SJSA1 (cell line): Measurements from ENCODE around the gene ESRRB. TPM values are rescaled to one million over a fixed set of nuclear protein-coding genes. Genes with fewer than 3 reads are reported as not detected.

Experiments used
- DNase-seq, 2 experiments: peaks; one replicate each; pipeline ENCODE4 v3.0.0-alpha.2; 2015 to 2020; ENCODE audit warnings: low spot score in 2 of 2, low read depth in 1 of 2
- H3K27ac ChIP-seq: fragments of 250-450 bp; sonication (Bioruptor Pico); 2 replicates; pipeline ENCODE4 v1.5.1; 2020; ENCODE audit warnings: mild to moderate bottlenecking, moderate library complexity
- H3K27me3 ChIP-seq: fragments of 250-450 bp; sonication (Bioruptor Pico); replicated peaks from 2 replicates; pipeline ENCODE4 v1.5.1; 2020; ENCODE audit warnings: mild to moderate bottlenecking, moderate library complexity
- H3K36me3 ChIP-seq: fragments of 250-450 bp; sonication (Bioruptor Pico); 2 replicates; pipeline ENCODE4 v1.5.1; 2020; ENCODE audit warnings: mild to moderate bottlenecking
- H3K4me1 ChIP-seq: fragments of 250-450 bp; sonication (Bioruptor Pico); replicated peaks from 2 replicates; pipeline ENCODE4 v1.6.1; 2021; ENCODE audit warnings: mild to moderate bottlenecking
- H3K4me3 ChIP-seq: fragments of 250-450 bp; sonication (Bioruptor Pico); 2 replicates; pipeline ENCODE4 v1.5.1; 2020; ENCODE audit warnings: mild to moderate bottlenecking
- H3K9me3 ChIP-seq: fragments of 250-450 bp; sonication (Bioruptor Pico); replicated peaks from 2 replicates; pipeline ENCODE4 v1.5.1; 2020; ENCODE audit warnings: mild to moderate bottlenecking
- total RNA-seq: library from RNA; depleted of rRNA; stranded (reverse); fragments of >200 nt; shearing (Covaris generic); gene quantifications from 2 replicates; pipeline ENCODE4 v1.2.3, GENCODE V29; 2014

The ESRRB gene
- total RNA-seq, 1 experiment from 2014 or later: 0.03 TPM

- Histone ChIP-seq H3K27me3 (no peaks in the 10 kb centered on the region), H3K36me3 (no peaks in the 10 kb centered on the region), H3K4me3 (no peak overlapping the region), H3K4me1 (no peaks in the 10 kb centered on the region), H3K27ac (no peak overlapping the region), H3K9me3 (no peaks in the 10 kb centered on the region)
- DNase-seq: no peak
These were observed 52.7 kb downstream of the ESRRB start for GRCh38 chr14:76428611-76429010.

GRCh38 chr14:76430017-76430416, 54.1 kb downstream of the ESRRB start:
- Histone ChIP-seq H3K36me3 (no peaks in the 10 kb centered on the region), H3K9me3 (no peaks in the 10 kb centered on the region), H3K27ac (no peak overlapping the region), H3K4me3 (no peak overlapping the region), H3K27me3 (no peaks in the 10 kb centered on the region), H3K4me1 (no peaks in the 10 kb centered on the region)
- no peak for DNase-seq

DNA sequence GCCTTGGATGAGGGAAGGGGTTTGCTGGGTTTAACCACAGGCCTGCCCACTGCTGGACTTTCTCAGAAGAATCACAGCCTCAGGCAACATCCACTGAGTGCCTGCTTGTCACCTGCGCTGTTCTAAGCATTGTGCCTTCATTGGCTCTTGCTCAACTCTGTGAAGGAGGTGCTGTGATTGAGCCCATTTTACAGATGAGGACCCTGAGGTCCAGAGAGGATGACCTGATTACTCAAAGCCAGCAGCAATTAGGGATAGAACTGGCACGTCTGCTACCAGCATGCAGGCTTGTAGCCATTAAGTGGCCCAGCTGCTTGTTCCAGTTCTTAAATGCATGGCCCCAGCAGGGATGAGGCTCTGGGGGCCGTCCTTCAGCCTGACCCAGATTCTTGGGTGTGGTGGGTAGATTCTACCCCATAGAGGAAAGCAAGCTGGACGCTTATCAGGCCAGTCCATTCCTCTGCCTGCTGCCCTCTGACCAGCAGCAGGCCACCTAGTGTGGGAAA, 54.6 kb downstream of the ESRRB start:
- no peaks in the 10 kb centered on the region for H3K9me3 ChIP-seq
- H3K4me3 ChIP-seq: no peak overlapping the region
- DNase-seq: no peak
- no peaks in the 10 kb centered on the region for H3K27me3 ChIP-seq
- H3K27ac ChIP-seq: no peak overlapping the region
- H3K4me1 ChIP-seq: no peaks in the 10 kb centered on the region
- H3K36me3 ChIP-seq: no peaks in the 10 kb centered on the region

- no peaks in the 10 kb centered on the region for H3K4me1 ChIP-seq
These were observed 55.6 kb downstream of the ESRRB start for GRCh38 chr14:76431538-76431937.

GRCh38 chr14:76432827-76433752, 57.2 kb downstream of the ESRRB start:
- Histone ChIP-seq H3K27ac (no peak overlapping the region), H3K4me3 (no peak overlapping the region), H3K9me3 (no peaks in the 10 kb centered on the region), H3K36me3 (no peaks in the 10 kb centered on the region), H3K4me1 (no peaks in the 10 kb centered on the region), H3K27me3 (no peaks in the 10 kb centered on the region)
- no peak for DNase-seq

More at GRCh38 chr14:76431538-76431937, 55.6 kb downstream of the ESRRB start:
- Histone ChIP-seq H3K36me3 (no peaks in the 10 kb centered on the region), H3K4me3 (no peak overlapping the region), H3K9me3 (no peaks in the 10 kb centered on the region), H3K27ac (no peak overlapping the region), H3K27me3 (no peaks in the 10 kb centered on the region)
- DNase-seq: no peak

DNA sequence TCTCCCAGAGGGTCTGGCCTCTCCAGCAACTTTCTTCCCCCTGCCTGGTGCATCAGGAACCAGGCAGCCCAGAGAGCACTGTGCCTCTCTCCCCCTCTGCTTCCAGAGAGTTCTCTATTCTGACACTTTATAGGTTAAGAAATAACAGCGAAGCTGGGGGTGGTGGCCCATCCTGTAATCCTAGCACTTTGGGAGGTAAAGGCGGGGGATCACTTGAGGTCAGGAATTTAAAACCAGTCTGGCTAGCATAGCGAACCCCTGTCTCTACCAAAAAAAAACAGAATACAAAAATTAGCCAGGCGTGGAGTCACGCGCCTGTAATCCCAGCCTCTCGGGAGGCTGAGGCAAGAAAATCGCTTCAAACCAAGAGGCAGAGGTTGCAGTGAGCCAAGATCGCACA, 58.3 kb downstream of the ESRRB start:
- no peak for DNase-seq
- no peak overlapping the region for H3K4me3 ChIP-seq
- H3K36me3 ChIP-seq: no peaks in the 10 kb centered on the region
- no peaks in the 10 kb centered on the region for H3K27me3 ChIP-seq
- no peaks in the 10 kb centered on the region for H3K4me1 ChIP-seq
- no peaks in the 10 kb centered on the region for H3K9me3 ChIP-seq
- H3K27ac ChIP-seq: no peak overlapping the region

DNA sequence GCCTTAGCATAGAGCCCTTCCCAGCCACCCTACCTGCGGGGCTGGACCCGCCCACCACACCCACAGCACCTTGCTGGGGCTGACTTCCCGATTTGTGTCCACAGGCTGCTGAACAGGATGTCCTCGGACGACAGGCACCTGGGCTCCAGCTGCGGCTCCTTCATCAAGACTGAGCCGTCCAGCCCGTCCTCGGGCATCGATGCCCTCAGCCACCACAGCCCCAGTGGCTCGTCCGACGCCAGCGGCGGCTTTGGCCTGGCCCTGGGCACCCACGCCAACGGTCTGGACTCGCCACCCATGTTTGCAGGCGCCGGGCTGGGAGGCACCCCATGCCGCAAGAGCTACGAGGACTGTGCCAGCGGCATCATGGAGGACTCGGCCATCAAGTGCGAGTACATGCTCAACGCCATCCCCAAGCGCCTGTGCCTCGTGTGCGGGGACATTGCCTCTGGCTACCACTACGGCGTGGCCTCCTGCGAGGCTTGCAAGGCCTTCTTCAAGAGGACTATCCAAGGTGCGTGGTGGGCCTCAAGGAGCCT, 63.4 kb downstream of the ESRRB start:
- Histone ChIP-seq H3K27me3 (no peaks in the 10 kb centered on the region), H3K27ac (no peak overlapping the region), H3K9me3 (no peaks in the 10 kb centered on the region), H3K4me1 (no peaks in the 10 kb centered on the region), H3K4me3 (no peak overlapping the region), H3K36me3 (no peaks in the 10 kb centered on the region)
- DNase-seq: no peak

DNA sequence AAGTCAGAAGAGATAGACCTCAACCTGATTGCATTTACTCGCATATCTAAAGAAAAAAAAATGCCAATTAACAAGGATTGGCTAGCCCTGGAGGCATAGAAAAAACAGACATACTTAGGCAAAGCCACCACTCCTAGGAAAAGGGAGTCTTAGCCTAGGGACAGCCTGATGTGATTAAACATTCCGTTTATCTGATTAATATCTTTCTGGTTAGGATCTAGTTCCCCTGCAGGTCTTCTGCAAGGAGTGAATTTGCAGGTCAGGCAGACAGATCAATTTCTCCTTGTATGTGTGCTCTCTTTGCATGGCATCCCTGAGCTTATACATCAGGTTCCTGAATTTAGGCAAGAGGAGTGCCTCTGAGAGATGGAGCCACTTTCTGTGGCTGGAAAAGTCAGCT, 70.5 kb downstream of the ESRRB start:
- H3K4me3 ChIP-seq: no peak overlapping the region
- H3K27ac ChIP-seq: no peak overlapping the region
- no peaks in the 10 kb centered on the region for H3K27me3 ChIP-seq
- no peaks in the 10 kb centered on the region for H3K36me3 ChIP-seq
- no peaks in the 10 kb centered on the region for H3K9me3 ChIP-seq
- no peaks in the 10 kb centered on the region for H3K4me1 ChIP-seq
- DNase-seq: no peak

DNA sequence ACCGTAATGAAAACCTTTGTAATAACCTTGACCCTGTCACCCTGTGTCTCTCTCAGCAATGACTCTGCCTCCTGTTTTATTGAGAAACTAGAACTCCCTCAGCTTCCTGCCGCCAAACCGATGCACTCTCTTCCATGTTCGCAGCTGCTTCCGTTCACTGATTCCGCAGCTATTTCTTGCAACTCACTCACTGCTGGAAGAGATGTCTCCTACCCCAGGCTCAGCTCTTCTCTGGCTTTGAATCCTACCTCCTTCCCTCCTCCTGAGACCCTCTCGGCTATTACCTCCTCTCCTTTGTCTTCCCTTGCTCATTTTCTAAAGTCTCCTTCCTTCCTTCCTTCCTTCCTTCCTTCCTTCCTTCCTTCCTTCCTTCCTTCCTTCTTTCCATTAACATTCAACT, 71.0 kb downstream of the ESRRB start:
- H3K9me3 ChIP-seq: no peaks in the 10 kb centered on the region
- H3K27ac ChIP-seq: no peak overlapping the region
- no peak for DNase-seq
- H3K4me1 ChIP-seq: no peaks in the 10 kb centered on the region
- no peak overlapping the region for H3K4me3 ChIP-seq
- H3K36me3 ChIP-seq: no peaks in the 10 kb centered on the region
- no peaks in the 10 kb centered on the region for H3K27me3 ChIP-seq

- DNase-seq: no peak
- no peaks in the 10 kb centered on the region for H3K36me3 ChIP-seq
- no peaks in the 10 kb centered on the region for H3K9me3 ChIP-seq
- H3K27ac ChIP-seq: no peak overlapping the region
- H3K27me3 ChIP-seq: peaks cover 3% of the 10 kb centered on the region; the same call in 1 of the 2 replicates
- no peaks in the 10 kb centered on the region for H3K4me1 ChIP-seq
- H3K4me3 ChIP-seq: no peak overlapping the region
These were observed 74.5 kb downstream of the ESRRB start for GRCh38 chr14:76450476-76450875.

DNA sequence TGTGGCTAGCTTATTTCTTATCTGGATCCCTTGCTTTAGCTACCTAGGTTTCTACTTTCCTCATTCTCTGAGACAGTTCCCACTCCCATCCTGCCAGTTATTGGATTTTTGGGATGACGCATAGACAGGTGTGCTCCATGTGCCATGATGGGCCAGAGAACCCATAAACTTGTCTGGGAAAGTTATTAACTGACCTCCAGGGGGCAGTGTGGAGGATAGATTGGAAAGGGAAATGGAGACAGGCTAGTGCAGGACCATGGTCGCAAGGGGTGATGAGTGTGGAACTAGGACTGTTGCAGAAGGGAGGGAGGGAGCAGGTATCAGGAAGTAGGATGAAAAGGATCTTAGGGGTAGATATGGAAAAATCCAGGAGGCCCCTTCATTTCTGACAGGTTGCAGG, 80.3 kb downstream of the ESRRB start:
- Histone ChIP-seq H3K27me3 (peaks cover 3% of the 10 kb centered on the region; the same call in 1 of the 2 replicates), H3K27ac (no peak overlapping the region), H3K4me1 (no peaks in the 10 kb centered on the region), H3K9me3 (no peaks in the 10 kb centered on the region), H3K36me3 (no peaks in the 10 kb centered on the region), H3K4me3 (no peak overlapping the region)
- DNase-seq: peak; percentile 13 to 55

DNA sequence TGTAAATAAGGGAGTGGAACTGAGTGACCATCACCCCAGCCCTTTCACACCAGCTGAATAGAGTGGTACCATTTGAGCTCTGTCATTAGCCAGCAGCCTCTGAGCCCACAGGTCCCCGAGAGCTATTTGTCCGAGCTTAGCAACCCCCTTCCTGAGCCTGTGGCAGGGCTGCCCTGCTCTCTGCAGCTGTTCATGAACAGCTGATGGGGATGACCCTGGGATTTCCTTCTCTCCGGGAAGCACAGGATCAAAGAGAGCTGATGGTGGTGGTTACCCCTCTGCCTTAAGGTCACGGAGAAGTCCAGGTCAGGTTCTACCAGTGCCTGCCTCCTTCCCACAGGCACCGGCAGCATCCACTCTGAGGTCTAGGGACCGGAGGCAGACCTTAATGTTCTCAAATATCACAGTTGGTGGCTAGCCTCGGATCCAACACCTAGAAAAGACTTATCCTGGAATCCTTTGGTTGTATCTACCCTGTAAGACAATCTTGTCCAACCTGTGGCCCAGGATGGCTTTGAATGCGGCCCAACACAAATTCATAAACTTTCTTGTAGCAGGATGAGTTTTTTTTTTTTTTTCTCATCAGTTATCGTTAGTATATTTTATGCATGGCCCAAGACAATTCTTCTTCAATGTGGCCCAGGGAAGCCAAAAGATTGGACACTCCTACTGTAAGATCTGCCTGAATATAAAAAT, 81.1 kb downstream of the ESRRB start:
- DNase-seq: no peak
- Histone ChIP-seq H3K36me3 (no peaks in the 10 kb centered on the region), H3K27ac (no peak overlapping the region)

GRCh38 chr14:76457841-76458240, 81.9 kb downstream of the ESRRB start:
- DNase-seq: no peak

More for the DNA sequence above, 81.1 kb downstream of the ESRRB start:
- Histone ChIP-seq H3K27me3 (peaks cover 3% of the 10 kb centered on the region; the same call in 1 of the 2 replicates), H3K4me1 (no peaks in the 10 kb centered on the region), H3K9me3 (no peaks in the 10 kb centered on the region), H3K4me3 (no peak overlapping the region)

GRCh38 chr14:76461886-76462285, 85.9 kb downstream of the ESRRB start:
- no peak overlapping the region for H3K27ac ChIP-seq
- no peak for DNase-seq
- no peaks in the 10 kb centered on the region for H3K9me3 ChIP-seq
- no peaks in the 10 kb centered on the region for H3K4me1 ChIP-seq
- H3K4me3 ChIP-seq: no peak overlapping the region
- no peaks in the 10 kb centered on the region for H3K36me3 ChIP-seq
- no peaks in the 10 kb centered on the region for H3K27me3 ChIP-seq

More at GRCh38 chr14:76457841-76458240, 81.9 kb downstream of the ESRRB start:
- Histone ChIP-seq H3K27ac (no peak overlapping the region), H3K4me3 (no peak overlapping the region), H3K9me3 (no peaks in the 10 kb centered on the region), H3K27me3 (peaks cover 3% of the 10 kb centered on the region; the same call in 1 of the 2 replicates), H3K36me3 (no peaks in the 10 kb centered on the region), H3K4me1 (no peaks in the 10 kb centered on the region)
